GM19397 (cell line): Measurements from ENCODE around the gene CCNL1.

Source experiments
- ATAC-seq: cut with Tn5 transposase; IDR thresholded peaks from one replicate; pipeline ENCODE4 v1.9.1; 2021; ENCODE audit warnings: mild to moderate bottlenecking, moderate library complexity; ENCODE audit not compliant: unreplicated experiment

The CCNL1 gene

DNA sequence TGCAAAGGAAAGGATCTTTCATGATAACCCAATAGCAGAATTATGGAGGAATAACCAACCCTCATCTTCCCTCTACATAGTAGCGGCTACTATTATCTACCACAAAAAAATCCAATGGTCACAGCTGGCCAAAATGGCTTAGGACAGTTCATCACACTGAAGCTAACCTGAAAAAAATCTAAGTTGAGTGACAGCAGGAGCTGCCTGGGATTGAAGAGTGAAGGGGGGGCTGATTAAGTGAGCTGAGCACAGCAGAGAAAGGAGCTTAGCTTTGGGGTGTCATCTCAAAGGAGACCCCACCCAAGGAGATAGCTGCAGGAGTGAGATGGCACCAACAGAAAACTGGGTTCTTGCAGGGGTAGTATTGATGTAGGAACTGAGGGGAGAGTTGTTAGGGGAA is 33.6 kb downstream of the CCNL1 start:
- ATAC-seq = no peak

GRCh38 chr3:157125101-157125500 is 34.8 kb downstream of the CCNL1 start:
- no peak for ATAC-seq

DNA sequence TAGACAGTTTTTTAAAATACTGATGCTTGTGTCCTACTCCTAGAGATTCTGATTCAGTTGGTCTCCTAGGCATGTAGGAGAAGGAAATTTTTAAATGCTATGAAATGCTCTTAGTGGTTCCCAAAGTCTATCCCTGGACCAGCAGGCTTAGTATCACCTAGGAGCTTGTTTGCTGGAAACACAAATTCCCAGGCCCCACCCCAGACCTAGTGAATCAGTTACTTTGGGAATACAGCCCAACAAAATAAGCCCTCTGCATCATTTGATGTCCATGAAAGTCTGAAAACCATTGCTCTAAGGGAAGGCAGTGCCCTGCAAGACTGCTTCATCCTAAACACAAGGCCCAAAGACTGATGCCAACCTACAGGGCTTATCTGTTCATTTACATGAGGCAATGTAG is 36.3 kb downstream of the CCNL1 start:
- no peak for ATAC-seq

DNA sequence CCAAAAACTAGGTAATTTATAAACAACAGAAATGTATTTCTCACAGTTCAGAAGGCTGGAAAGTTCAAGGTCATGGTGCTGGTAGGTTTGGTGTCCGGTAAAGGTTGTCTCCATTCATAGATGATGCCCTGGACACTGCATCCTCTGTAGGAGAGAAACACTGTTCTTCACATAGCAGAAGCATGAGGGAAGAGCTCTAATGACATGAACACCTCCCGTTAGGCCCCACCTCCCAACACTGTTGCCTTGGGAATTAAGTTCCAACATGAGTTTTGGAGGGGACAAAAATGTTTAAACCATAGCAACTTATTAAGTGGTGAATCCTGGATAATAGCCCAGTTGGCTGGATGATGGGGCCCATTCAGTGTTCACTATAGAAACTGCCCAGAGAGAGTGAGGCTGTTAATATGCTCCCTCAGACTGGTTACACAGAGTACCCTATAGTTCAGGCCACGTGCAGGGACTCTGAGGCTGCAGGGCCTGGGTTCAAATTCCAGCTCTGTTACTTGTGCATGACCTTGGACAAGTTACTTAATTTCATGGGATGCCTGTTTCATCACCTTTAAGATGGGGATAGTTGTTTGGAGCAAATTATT is 37.0 kb downstream of the CCNL1 start:
- ATAC-seq = no peak

GRCh38 chr3:157122116-157122515 is 37.8 kb downstream of the CCNL1 start:
- no peak for ATAC-seq

DNA sequence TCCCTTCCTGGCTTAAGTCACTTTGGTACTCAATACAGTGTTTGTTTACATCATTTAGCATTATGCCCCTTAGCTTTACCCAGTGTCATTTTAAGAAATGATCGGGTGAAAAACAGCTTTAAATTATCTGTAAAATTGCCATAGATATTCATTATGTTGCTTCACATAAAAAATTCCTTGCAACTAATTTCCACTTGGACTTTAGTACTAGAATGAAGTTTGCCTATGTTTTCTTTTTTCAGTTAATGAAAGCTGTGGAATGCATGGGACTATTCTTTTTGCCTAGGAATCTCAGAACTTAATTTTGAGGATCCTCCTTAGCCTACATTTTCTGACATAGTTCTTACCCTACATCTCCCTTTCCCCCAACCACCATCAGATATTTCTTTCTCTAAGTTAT is 38.4 kb downstream of the CCNL1 start:
- no peak for ATAC-seq

DNA sequence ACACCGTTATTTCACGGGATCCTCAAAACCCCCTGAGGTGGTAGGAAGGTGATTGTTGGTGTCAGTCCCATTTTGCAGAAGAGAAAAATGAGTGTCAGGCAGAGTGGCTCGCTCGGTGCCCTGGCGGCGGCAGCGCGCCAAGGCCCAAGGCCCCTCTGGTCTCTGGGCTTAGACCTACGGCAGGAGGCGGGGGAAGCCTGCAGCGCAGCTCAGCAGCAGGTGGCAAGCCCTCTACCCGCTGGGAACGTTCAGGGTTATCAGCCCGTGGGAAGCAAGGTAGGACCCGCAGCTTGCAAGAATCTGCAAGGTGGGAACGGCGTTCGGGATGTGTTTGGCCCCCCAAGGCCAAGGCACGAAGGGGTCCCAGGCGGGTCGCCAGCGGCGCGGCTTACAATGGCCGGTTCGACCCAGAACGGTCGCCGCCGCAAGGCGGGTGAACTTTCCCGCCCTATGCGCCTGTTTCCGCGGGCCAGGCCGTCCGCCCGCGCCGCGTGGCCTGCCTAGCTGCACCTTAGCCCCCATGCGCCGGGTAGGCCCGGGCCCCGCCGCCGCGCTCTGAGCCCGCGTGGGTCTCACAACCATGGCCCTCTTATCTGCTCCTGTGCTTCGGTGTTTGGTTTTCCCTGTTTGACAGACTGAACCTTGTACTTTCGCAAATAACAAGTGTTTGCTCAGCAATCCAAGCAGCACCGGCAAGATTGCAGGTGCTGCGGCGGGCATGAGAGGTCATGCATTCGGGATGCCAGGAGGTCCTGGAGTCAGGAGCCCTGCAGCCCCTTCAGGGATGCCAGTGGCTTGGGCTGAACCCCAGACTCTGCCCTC is 39.7 kb downstream of the CCNL1 start:
- no peak for ATAC-seq

- no peak for ATAC-seq
Measured at GRCh38 chr3:157119369-157119951, 40.5 kb downstream of the CCNL1 start.

- ATAC-seq = no peak
Measured at GRCh38 chr3:157117875-157118654, 41.9 kb downstream of the CCNL1 start.

- no peak for ATAC-seq
Measured at GRCh38 chr3:157117206-157117605, 42.7 kb downstream of the CCNL1 start.

GRCh38 chr3:157116017-157116416 is 43.9 kb downstream of the CCNL1 start:
- ATAC-seq = no peak

GRCh38 chr3:157115069-157116006 is 44.6 kb downstream of the CCNL1 start:
- ATAC-seq = no peak

- ATAC-seq = no peak
Measured at GRCh38 chr3:157113832-157114505, 46.0 kb downstream of the CCNL1 start.

DNA sequence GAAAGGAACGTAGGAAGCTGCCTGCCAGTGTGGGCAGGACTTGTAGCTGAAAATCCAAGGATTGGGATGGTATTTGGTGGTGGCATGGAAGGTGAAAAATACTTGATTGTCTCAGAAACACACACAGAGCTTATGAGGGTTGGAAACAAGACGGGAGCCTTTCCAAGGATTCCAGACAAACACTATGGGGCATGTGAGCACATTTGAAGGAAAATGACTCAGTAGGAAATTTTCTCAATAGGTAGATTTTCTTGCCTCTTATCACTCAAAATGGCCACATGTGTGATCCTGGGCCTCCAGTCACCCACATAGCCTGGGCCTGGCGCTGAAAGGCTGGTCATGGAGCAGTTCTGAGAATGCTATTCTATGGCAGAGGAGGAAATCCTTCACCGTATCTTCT is 47.4 kb downstream of the CCNL1 start:
- ATAC-seq = no peak

DNA sequence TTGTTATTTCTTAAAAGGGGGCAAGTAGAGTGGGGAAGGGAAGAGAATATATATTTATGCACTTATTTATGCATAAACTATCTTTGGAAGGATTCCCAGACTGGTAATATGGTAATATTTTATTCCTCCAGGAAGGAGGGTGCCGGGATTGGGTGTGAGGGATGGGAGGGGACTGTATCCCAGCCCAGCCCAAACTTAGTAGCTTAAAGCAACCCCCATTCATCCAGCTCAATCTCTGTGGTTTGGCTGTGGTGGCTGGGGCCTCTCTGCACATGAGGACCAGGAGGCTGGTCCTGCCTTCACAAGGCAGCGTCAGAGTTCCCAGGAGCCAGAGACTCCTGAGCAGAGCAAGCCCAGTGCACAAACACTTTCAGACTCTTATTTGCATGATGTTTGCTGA is 48.4 kb downstream of the CCNL1 start:
- ATAC-seq = no peak

DNA sequence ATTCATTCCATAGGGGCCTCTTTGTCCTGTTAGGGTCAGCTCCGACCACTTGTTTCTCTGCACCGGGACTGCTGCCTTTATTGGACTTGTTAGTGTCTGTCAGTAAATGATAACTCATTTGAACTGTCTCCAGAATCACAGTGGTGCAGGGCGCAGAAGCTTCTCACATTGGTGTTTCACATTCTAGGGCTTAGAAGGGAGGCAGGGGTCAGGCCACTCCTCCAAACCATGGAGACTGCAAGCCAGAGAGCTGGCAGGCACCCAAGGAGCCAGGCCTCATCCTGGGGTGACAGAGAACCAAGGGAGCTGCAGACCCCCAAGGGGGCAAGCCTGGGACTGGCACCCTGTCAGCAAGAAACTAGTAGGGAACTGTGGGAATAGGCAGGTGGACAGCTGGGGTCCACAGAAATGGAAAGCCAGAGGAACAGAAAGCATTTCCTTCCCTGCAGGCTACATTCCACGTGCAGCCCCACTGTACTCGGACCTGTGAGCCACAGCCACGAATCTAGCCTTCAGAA is 49.1 kb downstream of the CCNL1 start:
- no peak for ATAC-seq

GRCh38 chr3:157109267-157110141 is 50.4 kb downstream of the CCNL1 start:
- ATAC-seq = no peak

DNA sequence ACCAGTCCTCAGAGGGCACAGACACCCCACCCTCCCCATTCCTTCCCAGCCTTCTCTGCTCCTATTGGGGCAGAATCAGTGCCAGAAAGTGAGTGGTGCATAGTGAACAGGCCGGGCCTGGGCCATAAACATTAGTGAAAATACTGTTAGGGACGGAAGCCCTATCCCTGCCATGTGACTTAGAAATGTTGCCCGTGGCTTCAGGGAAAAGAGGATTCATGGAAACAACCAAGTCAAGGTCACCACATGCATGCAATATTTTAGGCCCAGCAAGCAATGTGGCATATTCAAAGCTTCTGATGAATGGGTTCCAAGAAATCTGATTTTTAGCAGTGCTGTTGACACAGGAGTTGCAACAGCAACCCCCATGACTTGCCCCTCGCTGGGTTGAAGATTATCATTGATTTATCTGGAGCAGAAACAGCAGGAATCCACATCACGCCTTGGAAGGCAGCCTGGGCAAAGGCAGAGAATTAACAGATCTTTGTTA is 52.3 kb downstream of the CCNL1 start:
- no peak for ATAC-seq
